Putamen (tissue), 1 donor: ENCODE measurements around the gene PDE4DIP.
"Not testable (repeated sequence)": the region's sequence is repeated elsewhere in the genome, so short reads cannot be mapped to it uniquely, and the experiment has no call there.

Source experiments
- DNase-seq: peaks from one replicate; pipeline ENCODE4 v3.0.0-alpha.2; 2016; ENCODE audit warnings: low spot score

PDE4DIP gene

GRCh38 chr1:148844220-148844619 is at the start of gene PDE4DIP:
PDE4DIP (plus strand) TSS chr1:148844428; CDS start chr1:148844775, 347 bp downstream.
- DNase-seq: not testable (repeated sequence)

GRCh38 chr1:148808268-148808928 is 35.8 kb upstream of the PDE4DIP start:
- not testable (repeated sequence) for DNase-seq

- not testable (repeated sequence) for DNase-seq
Observed at GRCh38 chr1:148808929-148809283, 35.3 kb upstream of the PDE4DIP start.

- DNase-seq: not testable (repeated sequence)
Observed at GRCh38 chr1:148822180-148822579, 22.0 kb upstream of the PDE4DIP start.

GRCh38 chr1:148823822-148824221 is 20.4 kb upstream of the PDE4DIP start:
- DNase-seq: not testable (repeated sequence)

GRCh38 chr1:148825029-148825428 is 19.2 kb upstream of the PDE4DIP start:
- not testable (repeated sequence) for DNase-seq

GRCh38 chr1:148828531-148828930 is 15.7 kb upstream of the PDE4DIP start:
- not testable (repeated sequence) for DNase-seq

GRCh38 chr1:148828962-148829361 is 15.3 kb upstream of the PDE4DIP start:
- DNase-seq: not testable (repeated sequence)

- DNase-seq: not testable (repeated sequence)
Observed at GRCh38 chr1:148829365-148829764, 14.9 kb upstream of the PDE4DIP start.

GRCh38 chr1:148841262-148841661 is 3.0 kb upstream of the PDE4DIP start:
- not testable (repeated sequence) for DNase-seq

- not testable (repeated sequence) for DNase-seq
Observed at GRCh38 chr1:148844651-148845050, 423 bp downstream of the PDE4DIP start.

GRCh38 chr1:148845068-148845467 is 840 bp downstream of the PDE4DIP start:
- not testable (repeated sequence) for DNase-seq

GRCh38 chr1:148850347-148850746 is 6.1 kb downstream of the PDE4DIP start:
- DNase-seq: not testable (repeated sequence)

- not testable (repeated sequence) for DNase-seq
Observed at GRCh38 chr1:148850840-148851239, 6.6 kb downstream of the PDE4DIP start.

GRCh38 chr1:148851684-148852083 is 7.5 kb downstream of the PDE4DIP start:
- DNase-seq: not testable (repeated sequence)

- not testable (repeated sequence) for DNase-seq
Observed at GRCh38 chr1:148853363-148853762, 9.1 kb downstream of the PDE4DIP start.

GRCh38 chr1:148854063-148854462 is 9.8 kb downstream of the PDE4DIP start:
- DNase-seq: not testable (repeated sequence)

GRCh38 chr1:148855367-148855766 is 11.1 kb downstream of the PDE4DIP start:
- DNase-seq: not testable (repeated sequence)

- DNase-seq: not testable (repeated sequence)
Observed at GRCh38 chr1:148860049-148860448, 15.8 kb downstream of the PDE4DIP start.

GRCh38 chr1:148860579-148861259 is 16.5 kb downstream of the PDE4DIP start:
- DNase-seq: not testable (repeated sequence)

- not testable (repeated sequence) for DNase-seq
Observed at GRCh38 chr1:148862590-148862989, 18.4 kb downstream of the PDE4DIP start.

GRCh38 chr1:148868924-148869633 is 24.9 kb downstream of the PDE4DIP start:
- DNase-seq: not testable (repeated sequence)

- DNase-seq: not testable (repeated sequence)
Observed at GRCh38 chr1:148869634-148869961, 25.4 kb downstream of the PDE4DIP start.
